Measurements from ENCODE around the gene PRPF40B.

GRCh38 chr12:49680075-49680474 is 56.7 kb downstream of the PRPF40B start:
- TF ChIP-seq POLR2A (IDR thresholded peaks at IDR 0.05; ENCODE audit: low read length) (no peak), GATA1 (IDR thresholded peaks at IDR 0.05; ENCODE audit: low read depth, low read length) (no peak)
